GM19468 (cell line): ENCODE results near the gene SIGLEC5.
A peak's percentile ranks its signal among the peaks of the same experiment; 100 is the strongest.

Experiments used
- ATAC-seq: cut with Tn5 transposase; IDR thresholded peaks from one replicate; pipeline ENCODE4 v1.9.1; 2021; ENCODE audit warnings: mild to moderate bottlenecking, moderate library complexity, moderate number of reproducible peaks; ENCODE audit not compliant: unreplicated experiment; ENCODE audit errors: extremely low read depth

The SIGLEC5 gene

GRCh38 chr19:51592521-51592920 lies 37.7 kb downstream of the SIGLEC5 start:
- ATAC-seq = no peak

- ATAC-seq = no peak
These were observed 39.8 kb downstream of the SIGLEC5 start for GRCh38 chr19:51590441-51590840.

GRCh38 chr19:51589511-51589910 lies 40.7 kb downstream of the SIGLEC5 start:
- no peak for ATAC-seq

GRCh38 chr19:51587264-51588191 lies 42.7 kb downstream of the SIGLEC5 start:
- ATAC-seq = no peak

GRCh38 chr19:51586799-51587198 lies 43.4 kb downstream of the SIGLEC5 start:
- ATAC-seq = no peak

- ATAC-seq = no peak
These were observed 44.0 kb downstream of the SIGLEC5 start for GRCh38 chr19:51586103-51586728.

GRCh38 chr19:51576850-51577249 lies 53.4 kb downstream of the SIGLEC5 start:
- ATAC-seq = peak; percentile 39

- ATAC-seq = no peak
These were observed 56.9 kb downstream of the SIGLEC5 start for GRCh38 chr19:51573331-51573730.

- no peak for ATAC-seq
These were observed 57.3 kb downstream of the SIGLEC5 start for GRCh38 chr19:51572908-51573307.

- ATAC-seq = no peak
These were observed 57.8 kb downstream of the SIGLEC5 start for GRCh38 chr19:51572410-51572809.

GRCh38 chr19:51571599-51571998 lies 58.6 kb downstream of the SIGLEC5 start:
- no peak for ATAC-seq

- ATAC-seq = peak; percentile 69
These were observed 59.1 kb downstream of the SIGLEC5 start, which contains the start of gene ZNF175 for GRCh38 chr19:51570962-51571575. ZNF175 (plus strand) TSS chr19:51571283; CDS start chr19:51573330, 2,047 bp downstream.

GRCh38 chr19:51568456-51568855 lies 61.7 kb downstream of the SIGLEC5 start:
- ATAC-seq = no peak

- ATAC-seq = no peak
These were observed 62.6 kb downstream of the SIGLEC5 start for GRCh38 chr19:51567583-51567982.

- ATAC-seq = no peak
These were observed 63.6 kb downstream of the SIGLEC5 start for GRCh38 chr19:51566489-51567100.

- no peak for ATAC-seq
These were observed 64.6 kb downstream of the SIGLEC5 start for GRCh38 chr19:51565583-51565982.

GRCh38 chr19:51564791-51565190 lies 65.4 kb downstream of the SIGLEC5 start:
- ATAC-seq = no peak
